Medulla oblongata (tissue), 1 donor: ENCODE results near the gene TBC1D16.

Source experiments
- DNase-seq: peaks from one replicate; pipeline ENCODE4 v3.0.0-alpha.2; 2015; ENCODE audit errors: extremely low spot score

Gene TBC1D16, protein sequence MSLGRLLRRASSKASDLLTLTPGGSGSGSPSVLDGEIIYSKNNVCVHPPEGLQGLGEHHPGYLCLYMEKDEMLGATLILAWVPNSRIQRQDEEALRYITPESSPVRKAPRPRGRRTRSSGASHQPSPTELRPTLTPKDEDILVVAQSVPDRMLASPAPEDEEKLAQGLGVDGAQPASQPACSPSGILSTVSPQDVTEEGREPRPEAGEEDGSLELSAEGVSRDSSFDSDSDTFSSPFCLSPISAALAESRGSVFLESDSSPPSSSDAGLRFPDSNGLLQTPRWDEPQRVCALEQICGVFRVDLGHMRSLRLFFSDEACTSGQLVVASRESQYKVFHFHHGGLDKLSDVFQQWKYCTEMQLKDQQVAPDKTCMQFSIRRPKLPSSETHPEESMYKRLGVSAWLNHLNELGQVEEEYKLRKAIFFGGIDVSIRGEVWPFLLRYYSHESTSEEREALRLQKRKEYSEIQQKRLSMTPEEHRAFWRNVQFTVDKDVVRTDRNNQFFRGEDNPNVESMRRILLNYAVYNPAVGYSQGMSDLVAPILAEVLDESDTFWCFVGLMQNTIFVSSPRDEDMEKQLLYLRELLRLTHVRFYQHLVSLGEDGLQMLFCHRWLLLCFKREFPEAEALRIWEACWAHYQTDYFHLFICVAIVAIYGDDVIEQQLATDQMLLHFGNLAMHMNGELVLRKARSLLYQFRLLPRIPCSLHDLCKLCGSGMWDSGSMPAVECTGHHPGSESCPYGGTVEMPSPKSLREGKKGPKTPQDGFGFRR

DNA sequence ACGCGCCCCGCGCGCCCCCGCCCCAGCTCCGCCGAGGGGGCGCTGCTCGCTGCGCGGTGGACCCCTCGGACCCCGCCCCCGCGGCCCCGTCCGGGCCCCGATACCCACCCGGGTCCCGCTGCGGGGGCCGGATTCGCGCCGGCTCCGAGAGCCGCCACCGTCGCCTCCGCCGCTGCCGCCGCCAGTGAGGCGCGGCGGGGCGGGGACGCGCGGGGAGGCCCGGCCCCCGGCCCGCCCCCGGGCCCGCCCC is at the start of gene TBC1D16:
TSS of gene TBC1D16 (minus strand) at position 186 of the 250 bp plus-strand sequence. CDS start 22,325 bp downstream, outside the sequence.
- no peak for DNase-seq

DNA sequence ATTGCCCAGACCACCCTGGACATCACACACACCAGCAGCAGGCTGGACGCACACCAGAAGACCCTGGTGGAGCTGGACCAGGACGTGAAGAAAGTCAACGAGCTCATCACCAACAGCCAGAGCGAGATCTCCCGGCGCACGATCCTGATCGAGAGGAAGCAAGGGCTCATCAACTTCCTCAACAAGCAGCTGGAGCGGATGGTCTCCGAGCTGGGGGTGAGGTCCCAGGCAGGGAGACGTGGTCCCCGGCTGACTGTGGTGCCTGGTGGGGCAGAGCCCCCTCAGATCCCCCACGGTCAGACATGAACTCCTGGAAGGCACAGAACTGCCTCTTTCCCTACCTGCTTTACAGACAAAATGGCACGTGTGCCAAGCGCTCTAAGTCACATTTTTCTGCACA is 49.1 kb upstream of the TBC1D16 start:
- DNase-seq: no peak

DNA sequence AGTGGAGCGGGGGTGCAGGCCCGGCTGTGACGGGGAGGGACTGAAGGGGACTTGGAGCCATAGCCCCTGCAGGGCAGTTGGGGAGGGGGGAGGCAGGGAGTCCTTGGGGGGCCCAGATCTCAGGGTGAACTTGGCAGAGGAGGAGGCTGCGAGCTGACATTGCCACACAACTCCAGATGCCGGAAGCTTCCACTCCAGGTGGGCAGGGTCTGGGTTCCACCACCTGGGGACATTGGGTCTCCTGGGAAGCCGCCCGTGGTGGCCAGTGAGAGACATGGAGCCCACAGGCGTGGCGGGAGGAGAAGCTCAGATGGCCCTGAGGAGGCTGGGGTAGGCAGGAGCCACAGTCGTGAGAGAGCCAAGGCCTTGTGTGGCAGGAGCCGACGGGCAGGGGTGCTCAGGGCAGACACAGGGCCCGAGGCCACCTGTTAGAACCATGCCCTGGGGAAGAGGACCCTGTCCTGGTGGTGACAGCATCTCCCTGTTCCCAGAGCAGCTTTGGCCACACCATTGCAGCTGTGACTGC is 47.5 kb upstream of the TBC1D16 start:
- DNase-seq: no peak

DNA sequence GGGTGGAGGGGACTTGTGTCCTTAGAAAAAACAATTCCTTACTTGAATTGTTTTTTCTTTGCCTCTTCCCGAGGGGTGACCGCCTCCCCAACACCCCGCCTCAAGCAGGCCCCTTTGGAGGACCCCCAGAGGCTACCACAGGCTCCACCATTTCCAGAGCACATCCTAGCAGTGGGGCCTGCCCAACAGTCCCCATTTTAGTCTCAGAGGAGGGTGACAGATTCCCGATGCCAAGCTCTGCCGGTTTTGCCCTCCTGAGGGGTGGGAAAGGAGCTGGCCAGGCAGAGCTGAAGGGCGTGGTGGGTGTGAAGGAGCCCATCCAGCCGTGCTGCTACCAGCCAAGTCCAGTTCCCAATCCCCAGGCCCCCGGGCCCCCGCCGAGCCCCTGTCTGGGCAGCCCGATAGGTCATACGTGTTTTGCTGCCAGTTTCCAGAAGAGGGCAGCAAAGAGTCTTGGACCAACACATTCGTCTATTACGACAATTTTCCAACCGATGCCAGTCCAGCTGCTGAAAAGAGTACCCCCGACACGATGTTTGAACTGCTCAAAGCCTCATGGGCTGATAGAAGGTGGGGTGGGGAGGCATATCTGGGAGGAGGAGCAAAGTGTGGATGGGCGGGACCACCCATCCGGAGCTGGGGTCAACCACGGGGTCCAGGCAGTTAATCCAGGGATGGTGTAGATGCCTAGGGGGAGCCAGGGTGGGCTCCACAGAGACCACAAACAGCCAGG is 46.9 kb upstream of the TBC1D16 start:
- DNase-seq: peak; percentile 83

DNA sequence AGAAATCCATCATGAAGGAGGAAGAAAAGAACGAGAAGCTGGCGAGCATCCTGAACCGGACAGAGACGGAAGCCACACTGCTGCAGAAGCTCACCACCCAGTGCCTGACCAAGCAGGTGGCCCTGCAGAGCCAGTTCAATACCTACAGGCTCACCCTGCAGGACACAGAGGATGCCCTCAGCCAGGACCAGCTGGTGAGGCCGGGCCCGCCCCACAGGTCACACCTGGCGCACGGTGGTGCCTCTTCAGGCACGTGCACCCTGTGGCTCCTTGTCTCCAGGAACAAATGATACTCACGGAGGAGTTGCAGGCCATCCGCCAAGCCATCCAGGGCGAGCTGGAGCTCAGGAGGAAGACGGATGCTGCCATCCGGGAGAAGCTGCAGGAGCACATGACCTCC is 45.9 kb upstream of the TBC1D16 start:
- DNase-seq: no peak

DNA sequence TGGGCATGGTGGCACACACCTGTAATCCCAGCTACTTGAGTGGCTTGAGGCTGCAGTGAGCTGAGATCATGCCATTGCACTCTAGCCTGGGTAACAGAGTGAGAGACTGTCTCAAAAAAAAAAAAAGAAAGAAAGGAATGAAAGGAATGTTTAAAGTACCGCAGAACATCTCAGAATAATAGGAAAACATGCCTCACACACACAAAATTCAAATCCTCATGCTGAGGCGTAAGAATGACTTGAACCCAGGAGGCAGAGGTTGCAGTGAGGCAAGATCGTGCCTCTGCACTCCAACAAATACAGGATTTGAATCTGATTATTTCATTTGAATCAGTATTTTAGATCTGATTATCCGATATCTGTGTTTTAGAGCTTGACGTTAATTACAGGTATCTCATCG is 44.4 kb upstream of the TBC1D16 start:
- no peak for DNase-seq

DNA sequence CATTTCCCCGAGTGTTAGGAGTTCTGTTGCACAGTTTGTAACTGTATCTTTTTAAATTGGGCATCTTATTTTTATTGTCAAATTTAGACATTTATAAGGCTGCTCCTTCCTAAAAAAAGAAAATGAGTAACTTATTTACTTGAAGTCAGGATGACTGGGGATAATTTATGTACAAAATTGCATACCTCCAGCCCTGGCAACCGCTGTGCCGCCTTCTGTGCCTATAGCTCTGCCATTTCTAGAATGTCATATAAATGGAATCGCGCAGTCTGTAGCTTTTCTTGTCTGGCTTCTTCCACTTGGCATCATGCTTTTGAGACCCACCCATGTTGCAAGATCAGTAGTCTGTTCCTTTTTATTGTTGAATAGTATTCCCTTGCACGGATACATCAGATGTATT is 36.7 kb upstream of the TBC1D16 start:
- no peak for DNase-seq

DNA sequence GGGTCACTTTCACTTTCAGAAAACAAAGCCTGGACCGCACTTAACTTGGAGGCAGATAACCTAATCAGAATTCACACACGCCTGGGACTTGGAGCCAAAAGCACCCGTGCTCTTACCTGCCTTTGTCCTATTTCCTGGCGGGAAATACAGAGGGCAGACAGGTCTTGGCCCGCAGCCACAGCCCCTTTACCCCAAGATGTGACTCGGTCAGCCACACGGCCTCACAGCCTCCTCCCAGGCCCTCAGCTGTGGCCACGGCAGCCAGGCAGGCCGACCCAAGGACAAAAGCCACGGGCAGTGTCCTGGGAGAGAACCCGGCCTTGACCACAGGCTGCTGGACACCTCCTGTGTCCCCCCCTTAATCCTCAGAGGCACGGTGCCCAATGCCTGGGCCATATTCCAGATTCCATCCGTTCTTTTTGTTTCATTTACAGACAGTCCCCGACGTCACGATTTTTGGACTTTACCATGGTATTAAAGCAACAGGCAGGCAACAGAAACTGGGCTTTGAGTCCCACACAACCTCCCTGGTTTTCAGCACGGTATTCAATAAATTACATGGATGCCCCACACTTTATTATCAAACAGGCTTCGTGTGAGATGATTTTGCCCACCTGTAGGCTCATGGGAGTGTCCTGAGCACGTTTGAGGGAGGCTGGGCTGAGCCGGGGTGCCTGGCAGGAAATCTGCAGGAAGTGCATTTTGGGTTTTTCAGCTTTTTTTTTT is 35.6 kb upstream of the TBC1D16 start:
- DNase-seq: peak; percentile 81

DNA sequence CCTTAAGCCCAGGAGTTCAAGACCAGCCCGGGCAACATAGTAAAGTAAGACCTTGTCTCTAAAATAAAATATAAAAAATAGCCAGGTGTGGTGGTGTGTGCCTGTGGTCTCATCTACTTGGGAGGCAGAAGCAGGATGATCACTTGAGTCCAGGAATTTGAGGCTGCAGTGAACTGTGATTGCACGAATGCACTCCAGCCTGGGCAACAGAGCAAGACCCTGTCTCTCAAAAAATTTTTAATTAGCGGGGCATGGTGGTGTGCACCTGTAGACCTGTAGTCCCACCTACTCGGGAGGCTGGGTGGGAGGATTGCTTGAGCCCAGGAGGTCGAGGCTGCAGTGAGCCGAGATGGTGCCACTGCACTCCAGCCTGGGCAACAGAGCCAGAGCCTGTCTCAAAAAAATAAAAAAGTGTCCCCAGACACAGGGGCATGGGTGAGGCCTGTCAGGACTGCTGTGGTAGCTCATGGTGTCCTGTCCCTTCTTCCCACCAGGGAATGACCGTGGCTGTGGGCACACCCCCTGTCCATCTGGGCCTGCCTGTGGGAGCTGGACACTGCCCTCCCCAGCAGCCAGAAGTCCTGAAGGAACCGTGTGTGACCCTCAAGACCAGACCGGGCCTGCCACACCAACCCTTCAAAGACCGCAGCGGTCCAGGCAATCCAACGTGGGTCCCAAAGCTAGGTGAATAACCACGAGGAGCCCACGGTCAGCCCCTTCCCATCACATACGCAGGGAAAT is 34.9 kb upstream of the TBC1D16 start:
- DNase-seq: no peak

DNA sequence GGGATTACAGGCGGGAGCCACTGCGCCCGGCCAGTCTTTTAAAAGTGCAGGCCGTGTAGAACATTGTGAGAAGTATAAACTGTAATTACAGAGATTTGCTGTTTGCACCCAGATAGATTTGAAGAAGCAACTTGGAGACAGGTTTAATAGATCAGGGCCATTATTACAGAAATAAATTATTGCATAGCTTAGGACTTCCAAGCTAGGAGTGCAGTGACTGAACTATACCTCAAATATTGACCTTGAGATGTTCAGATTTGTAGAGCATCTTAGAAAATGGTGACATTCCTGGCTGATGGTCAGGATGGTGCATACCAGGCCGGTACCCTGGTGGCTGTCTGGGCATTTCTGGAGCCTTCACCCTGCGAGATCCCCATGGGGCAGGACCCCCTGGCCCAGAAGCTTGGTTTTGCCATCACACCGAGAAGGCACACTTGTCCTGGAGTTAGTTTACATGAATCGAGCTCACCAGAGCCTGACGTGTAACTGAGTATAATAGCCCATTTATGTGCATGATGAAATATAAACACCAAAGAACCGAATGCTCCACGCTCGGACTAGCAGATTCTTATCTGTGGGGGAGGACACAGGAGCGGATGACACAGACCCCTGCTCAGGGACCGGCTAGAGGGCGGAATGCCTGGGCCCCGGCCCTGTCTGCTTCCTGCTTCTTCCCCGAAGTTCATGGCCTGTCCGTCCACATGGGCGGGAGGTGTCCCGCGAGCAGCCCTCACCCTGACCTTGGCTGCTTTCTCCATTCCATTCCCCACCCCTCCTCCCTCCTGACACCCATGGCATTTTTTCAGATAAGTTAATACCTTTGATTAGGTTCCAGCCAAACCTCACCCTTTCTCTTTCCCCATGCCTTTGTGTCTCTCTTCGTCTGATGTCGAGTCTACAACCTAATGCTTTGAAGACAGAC is 32.9 kb upstream of the TBC1D16 start:
- no peak for DNase-seq

DNA sequence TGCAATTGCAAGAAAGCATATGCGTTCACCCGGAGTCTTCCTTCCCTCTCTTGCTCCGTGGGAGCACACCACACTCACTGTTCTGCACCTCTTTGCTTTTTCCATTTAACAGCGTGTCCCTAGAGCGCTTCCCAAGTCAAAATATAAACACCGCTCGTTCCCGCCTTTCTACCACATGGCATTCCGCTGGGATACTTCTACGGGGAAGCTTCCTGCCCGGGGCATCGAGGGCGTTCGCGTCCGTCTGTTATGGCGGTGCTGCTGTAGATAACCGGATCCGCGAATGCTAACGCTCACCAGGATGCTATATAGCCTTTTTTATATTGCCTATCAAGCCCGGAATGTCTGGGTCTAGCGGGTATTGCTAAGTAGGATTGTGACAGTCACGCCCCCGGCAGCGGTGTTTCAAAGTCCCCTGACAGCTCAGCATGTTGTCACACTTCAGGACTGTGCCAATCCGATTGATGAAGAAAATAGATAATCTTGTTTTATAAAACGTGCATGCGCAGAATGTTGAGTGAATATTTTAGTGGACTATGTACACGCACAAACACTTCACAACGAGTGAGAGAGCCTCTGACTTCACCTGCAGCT is 31.8 kb upstream of the TBC1D16 start:
- no peak for DNase-seq

DNA sequence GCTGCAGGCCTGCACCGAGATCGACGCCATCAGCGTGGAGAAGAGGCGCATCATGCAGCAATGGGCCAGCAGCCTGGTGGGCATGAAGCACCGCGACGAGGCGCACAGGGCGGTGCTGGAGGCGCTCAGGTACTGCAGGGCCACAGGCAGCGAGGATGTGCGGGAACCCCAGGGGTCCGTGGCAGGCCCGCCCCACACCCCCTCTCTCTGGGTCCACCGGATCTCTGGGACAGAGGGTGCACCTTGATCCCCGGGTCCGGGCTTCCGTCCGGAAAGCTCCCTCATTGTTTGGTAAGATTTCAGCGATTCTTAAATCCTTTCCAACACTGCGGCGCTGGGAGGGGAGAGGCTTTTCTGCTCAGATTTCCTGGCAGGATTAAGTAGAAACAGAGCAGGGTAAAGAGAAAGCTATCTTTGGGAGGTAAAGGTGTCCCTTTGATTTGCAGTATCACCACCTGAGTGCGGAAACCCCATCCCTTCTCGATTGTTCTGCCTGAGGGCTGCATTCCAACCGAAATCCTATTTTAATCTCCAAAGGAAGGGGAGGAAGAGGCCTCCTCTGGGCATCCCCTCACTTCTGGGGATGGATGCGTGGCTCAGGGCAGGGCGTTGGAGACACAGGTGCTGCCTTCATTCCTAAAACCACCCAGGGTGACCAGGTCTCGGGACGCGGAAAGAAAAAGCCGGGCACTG is 30.0 kb upstream of the TBC1D16 start:
- DNase-seq: no peak

DNA sequence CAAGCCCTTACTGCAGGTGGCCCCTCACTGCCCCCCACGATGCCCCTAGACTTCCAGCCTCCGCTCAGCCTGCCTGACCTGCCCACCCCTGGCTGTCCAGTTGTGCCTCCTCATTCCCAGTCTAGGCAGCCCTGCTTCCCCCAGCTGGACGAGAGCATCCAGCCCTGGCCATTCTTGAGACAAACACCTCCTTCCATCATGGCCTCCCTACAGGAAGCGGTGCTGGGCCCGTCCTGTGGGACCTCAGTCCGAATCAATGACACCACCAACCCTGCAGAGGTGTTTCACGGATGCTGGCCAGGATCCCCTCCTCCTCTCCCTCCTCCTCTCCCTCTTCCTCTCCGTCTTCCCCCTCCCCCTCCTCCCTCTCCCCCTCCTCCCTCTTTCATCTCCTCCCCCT is 29.0 kb upstream of the TBC1D16 start:
- DNase-seq: no peak

DNA sequence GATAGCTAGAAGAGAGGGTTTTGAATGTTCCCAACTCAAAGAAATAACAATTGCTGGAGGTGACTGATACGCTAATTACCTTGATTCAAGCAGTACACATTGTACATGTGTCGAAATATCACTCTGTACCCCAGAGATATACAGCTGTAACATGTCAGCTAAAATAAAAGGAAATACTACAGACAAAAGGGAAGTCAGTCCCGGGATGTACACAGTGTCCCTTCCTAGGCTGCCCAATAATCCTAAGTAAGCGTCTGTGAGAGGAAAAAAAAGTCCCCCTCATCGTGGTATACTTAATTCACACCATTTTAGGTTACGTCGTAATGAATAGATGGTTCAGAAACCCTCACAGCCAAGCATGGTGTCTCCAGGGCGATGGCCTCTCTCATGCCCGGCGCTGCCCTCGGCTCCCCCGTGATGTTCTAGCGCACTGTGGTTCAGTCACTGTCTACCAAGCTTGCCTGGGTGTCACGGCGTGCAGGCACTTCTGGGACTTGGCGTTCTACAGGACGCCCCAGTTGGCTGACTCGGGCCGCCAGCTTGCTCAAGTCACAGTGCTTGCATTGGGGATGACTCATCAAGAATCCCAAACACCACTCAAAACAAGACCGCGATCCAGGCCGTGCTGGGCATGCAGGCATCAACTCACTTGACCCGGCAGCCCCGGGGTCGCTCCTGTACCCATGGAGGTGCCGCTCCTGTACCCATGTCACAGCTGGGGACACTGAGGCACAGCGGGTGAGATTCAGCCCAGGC is 28.3 kb upstream of the TBC1D16 start:
- no peak for DNase-seq

DNA sequence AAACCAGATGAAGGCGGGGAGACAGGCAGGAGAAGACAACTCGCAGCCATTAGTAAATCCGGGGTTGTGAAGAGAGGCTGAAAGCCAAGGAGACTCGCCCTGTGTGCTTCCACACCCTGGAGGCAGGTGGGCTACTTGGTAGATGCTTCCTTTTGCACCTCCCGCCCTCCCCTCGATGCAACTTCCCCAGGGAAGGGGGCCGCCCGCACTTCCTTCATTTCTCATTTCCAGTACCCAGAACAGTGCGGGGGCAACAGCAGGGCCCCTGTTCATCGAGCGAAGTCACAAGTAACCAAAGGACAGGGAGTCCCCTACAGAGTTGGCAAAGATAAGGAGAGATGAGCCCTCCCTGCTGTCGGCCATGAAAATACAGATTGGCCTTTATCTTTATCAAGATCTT is 25.7 kb upstream of the TBC1D16 start:
- no peak for DNase-seq

DNA sequence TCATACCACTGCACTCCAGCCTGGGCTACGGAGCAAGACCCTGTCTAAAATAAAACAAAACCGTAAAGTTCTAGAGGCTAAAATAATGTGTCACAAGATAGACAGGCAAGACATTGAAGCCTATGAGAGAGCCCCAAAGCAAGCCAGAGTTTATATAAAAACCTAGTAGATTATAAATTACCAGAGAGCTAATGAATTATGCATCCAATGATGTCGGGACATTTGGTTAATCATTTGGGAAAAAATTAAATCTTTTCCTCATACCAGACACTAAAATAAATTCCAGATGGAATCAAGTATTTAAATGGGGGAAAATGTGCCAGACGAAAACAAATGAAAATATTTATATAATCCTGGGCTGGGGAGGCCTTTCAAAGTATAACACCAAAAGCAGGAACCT is 25.0 kb upstream of the TBC1D16 start:
- no peak for DNase-seq

DNA sequence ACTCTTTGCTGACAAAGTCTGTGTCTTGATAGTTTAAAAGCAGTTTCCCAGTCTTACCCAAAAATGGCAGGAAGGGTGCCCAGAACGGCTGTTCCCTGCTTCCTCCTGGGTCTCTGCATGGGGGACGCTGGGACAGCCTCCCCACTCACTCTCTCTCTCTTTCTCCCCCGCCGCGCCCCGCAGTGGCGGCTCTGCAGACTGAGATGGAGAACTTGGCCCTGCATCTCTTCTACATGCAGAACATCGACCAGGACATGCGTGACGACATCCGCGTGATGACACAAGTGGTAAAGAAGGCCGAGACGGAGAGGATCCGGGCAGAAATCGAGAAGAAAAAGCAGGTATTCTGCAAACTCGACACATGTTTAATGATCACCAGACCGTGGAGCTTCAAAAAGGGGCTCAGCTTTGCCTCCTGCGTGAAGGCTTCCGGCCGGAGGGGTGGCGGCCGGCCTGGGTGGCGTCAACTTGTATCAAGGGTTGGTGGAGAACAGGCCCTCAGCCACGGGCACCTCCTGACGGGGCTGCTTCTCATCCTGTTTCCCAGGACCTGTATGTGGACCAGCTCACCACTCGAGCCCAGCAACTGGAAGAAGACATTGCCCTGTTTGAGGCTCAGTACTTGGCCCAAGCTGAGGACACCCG is 22.8 kb upstream of the TBC1D16 start:
- no peak for DNase-seq

DNA sequence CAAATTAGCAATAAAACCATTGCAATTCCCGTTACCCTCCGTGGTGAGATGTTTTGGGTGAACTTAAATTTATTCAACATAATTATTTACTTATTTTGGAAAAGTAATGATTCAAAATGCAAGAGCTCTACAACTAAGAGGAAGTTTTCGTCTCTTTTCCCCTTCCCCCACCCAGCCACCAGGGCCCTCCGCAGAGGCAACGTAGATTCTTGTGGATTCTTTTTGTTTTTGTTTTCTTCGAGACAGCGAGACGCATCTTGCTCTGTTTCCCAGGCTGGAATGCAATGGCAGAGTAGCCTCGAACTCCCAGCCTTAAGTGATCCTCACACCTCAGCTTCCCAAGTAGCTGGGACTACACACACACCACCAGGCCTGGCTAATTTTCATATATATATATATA is 19.9 kb upstream of the TBC1D16 start:
- DNase-seq: no peak
